ENCODE results near the gene GRAMD4. TPM values are rescaled to one million over a fixed set of nuclear protein-coding genes. Genes with fewer than 3 reads are reported as not detected.
A peak's percentile ranks its signal among the peaks of the same experiment; 100 is the strongest.

The GRAMD4 gene
- total and polyA plus RNA-seq, 2 donors (not counting 1 experiment from before 2014, with no cell fraction given): 17.0 to 88.1 TPM

DNA sequence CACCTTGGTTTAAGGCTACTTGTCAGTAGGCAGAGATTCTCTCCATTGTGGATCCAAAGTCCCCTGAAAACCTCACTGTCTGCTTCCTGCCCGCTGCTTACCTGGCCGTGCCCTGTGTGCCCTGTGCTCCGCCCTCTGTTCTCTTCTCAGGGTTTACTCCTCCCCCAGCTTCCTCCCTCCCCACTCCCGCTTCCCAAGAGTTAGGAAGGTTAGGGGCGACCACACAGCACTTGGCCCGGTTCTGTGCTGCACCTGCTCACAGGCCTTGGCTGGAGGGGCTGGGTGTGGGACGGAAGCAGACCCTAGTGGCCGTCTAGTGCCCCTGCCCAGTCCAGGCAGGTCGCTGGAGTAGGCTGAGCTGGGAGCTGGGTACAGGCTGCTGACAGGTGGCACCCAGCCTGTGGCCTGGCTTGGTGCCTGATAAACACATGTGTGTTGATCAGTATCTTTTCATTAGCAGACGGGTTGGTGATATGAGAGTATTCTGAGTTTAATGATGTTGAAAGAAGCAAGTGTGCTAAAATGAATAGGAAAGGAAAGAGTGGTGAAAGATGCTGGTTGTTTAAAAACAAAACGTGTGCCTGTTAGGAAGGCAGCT lies 40.5 kb downstream of the GRAMD4 start:
- H3K9ac ChIP-seq (ENCODE audit: low read length): no peak overlapping the region
- ChIA-PET POLR2A (interaction anchor here (0.6 kb wide), 1 partner anchor 61 kb away, joined by 3 read pairs; no protein-coding TSS in a partner anchor), CTCF (no interaction called here)
- H2AFZ ChIP-seq (ENCODE audit: insufficient read depth, low read depth, low read length, poor library complexity, severe bottlenecking): no peak overlapping the region
- H3K4me2 ChIP-seq (replicated peaks; ENCODE audit: low read depth, low read length, poor library complexity, severe bottlenecking): no peak overlapping the region
- Mint-ChIP-seq H3K27ac (no peak overlapping the region), H3K4me3 (no peak overlapping the region), H3K27me3 (no peaks in the 10 kb centered on the region), H3K9me3 (ENCODE audit: insufficient read depth) (no peaks in the 10 kb centered on the region), H3K4me1 (peaks cover 6% of the 10 kb centered on the region)
- 47% methylated on average over 8 of the region's 11 CpGs for WGBS (ENCODE audit: insufficient coverage)
- no peaks in the 10 kb centered on the region for H3K27me3 ChIP-seq (replicated peaks in 1 of 4; ENCODE audit: control extremely low read depth in 1 of 4, control insufficient read depth in 3 of 4, insufficient read depth in 4 of 4, low read length in 3 of 4)
- DNase-seq: no peak
- TF ChIP-seq, protein P1, sequence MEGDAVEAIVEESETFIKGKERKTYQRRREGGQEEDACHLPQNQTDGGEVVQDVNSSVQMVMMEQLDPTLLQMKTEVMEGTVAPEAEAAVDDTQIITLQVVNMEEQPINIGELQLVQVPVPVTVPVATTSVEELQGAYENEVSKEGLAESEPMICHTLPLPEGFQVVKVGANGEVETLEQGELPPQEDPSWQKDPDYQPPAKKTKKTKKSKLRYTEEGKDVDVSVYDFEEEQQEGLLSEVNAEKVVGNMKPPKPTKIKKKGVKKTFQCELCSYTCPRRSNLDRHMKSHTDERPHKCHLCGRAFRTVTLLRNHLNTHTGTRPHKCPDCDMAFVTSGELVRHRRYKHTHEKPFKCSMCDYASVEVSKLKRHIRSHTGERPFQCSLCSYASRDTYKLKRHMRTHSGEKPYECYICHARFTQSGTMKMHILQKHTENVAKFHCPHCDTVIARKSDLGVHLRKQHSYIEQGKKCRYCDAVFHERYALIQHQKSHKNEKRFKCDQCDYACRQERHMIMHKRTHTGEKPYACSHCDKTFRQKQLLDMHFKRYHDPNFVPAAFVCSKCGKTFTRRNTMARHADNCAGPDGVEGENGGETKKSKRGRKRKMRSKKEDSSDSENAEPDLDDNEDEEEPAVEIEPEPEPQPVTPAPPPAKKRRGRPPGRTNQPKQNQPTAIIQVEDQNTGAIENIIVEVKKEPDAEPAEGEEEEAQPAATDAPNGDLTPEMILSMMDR (IDR thresholded peaks at IDR 0.05): no peak
- no peak for TF ChIP-seq EZH2 (IDR thresholded peaks at IDR 0.05; ENCODE audit: borderline replicate concordance, insufficient read depth, low read depth, low read length, poor library complexity, severe bottlenecking)
- no peak overlapping the region for H3K27ac ChIP-seq (ENCODE audit: low read length in 2 of 2)
- peaks cover 78% of the 10 kb centered on the region for H4K20me1 ChIP-seq (ENCODE audit: control insufficient read depth, insufficient read depth, low read length, poor library complexity, severe bottlenecking)
- peaks cover 20% of the 10 kb centered on the region for H3K79me2 ChIP-seq (ENCODE audit: control insufficient read depth, insufficient read depth, low read length)
- no peaks in the 10 kb centered on the region for H3K9me3 ChIP-seq (ENCODE audit: control extremely low read depth in 1 of 3, control insufficient read depth in 2 of 3, insufficient read depth in 1 of 3, low read length in 2 of 3)
- no peaks in the 10 kb centered on the region for H3K4me1 ChIP-seq (ENCODE audit: control insufficient read depth in 2 of 2, insufficient read depth in 2 of 2, low read length in 2 of 2)
- no peak overlapping the region for H3K4me3 ChIP-seq (ENCODE audit: control extremely low read depth in 1 of 5, extremely low read depth in 1 of 5, insufficient read depth in 1 of 5, low read depth in 2 of 5, low read length in 4 of 5)
- no peak for ATAC-seq (ENCODE audit: low read depth)
- intact Hi-C loops (cut with micrococcal nuclease): no loop called here
- peaks cover 0 to 51% of the 10 kb centered on the region in 2 experiments for H3K36me3 ChIP-seq (replicated peaks in 1 of 2; ENCODE audit: control extremely low read depth in 1 of 2, control insufficient read depth in 1 of 2, extremely low read depth in 1 of 2, insufficient read depth in 2 of 2, low read length in 1 of 2)

DNA sequence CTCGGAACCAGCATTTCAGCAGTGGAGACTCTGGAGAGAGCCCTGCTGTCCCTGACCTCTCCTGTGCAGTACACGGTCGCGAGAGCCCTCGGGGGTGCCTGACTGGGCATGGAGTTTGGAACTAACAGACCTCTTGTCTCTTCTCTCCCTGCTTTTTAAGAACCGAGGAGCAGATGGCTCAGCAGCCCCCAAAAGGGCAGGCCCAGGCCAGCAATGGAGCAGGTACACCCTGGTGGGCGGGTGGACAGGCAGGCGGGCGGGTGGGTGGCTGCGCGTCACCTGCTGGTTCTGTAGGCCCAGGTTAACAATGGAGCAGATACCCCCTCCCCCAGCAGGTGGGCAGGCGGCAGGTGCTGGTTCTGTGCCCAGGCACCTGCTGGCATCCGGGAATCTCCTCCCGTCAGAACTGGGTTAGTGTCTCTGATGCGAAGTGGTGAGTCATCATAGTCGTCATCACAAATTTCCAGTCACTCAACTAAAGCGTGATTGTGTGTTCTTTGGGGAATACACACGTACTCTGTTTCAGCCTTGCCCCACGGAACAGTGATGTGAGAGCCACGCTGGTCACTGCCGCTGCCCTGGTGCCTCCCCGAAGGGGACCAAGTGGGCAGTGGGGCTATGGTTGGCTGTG lies 41.1 kb downstream of the GRAMD4 start:
- POLR2A ChIA-PET: interaction anchor here (0.6 kb wide), 1 partner anchor 62 kb away, joined by 3 read pairs; no protein-coding TSS in a partner anchor
- no peak overlapping the region for H3K4me2 ChIP-seq (replicated peaks; ENCODE audit: low read depth, low read length, poor library complexity, severe bottlenecking)
- CTCF ChIA-PET: no interaction called here
- H3K27me3 ChIP-seq (replicated peaks in 1 of 4; ENCODE audit: control extremely low read depth in 1 of 4, control insufficient read depth in 3 of 4, insufficient read depth in 4 of 4, low read length in 3 of 4): no peaks in the 10 kb centered on the region
- peaks cover 0 to 58% of the 10 kb centered on the region in 2 experiments for H3K36me3 ChIP-seq (replicated peaks in 1 of 2; ENCODE audit: control extremely low read depth in 1 of 2, control insufficient read depth in 1 of 2, extremely low read depth in 1 of 2, insufficient read depth in 2 of 2, low read length in 1 of 2)
- peaks cover 20% of the 10 kb centered on the region for H3K79me2 ChIP-seq (ENCODE audit: control insufficient read depth, insufficient read depth, low read length)
- no peak overlapping the region for H3K27ac ChIP-seq (ENCODE audit: low read length in 2 of 2)
- Mint-ChIP-seq H3K4me1 (peaks cover 6% of the 10 kb centered on the region), H3K4me3 (no peak overlapping the region), H3K27ac (no peak overlapping the region), H3K27me3 (no peaks in the 10 kb centered on the region), H3K9me3 (ENCODE audit: insufficient read depth) (no peaks in the 10 kb centered on the region)
- H2AFZ ChIP-seq (ENCODE audit: insufficient read depth, low read depth, low read length, poor library complexity, severe bottlenecking): no peak overlapping the region
- peaks cover 74% of the 10 kb centered on the region for H4K20me1 ChIP-seq (ENCODE audit: control insufficient read depth, insufficient read depth, low read length, poor library complexity, severe bottlenecking)
- no peaks in the 10 kb centered on the region for H3K9me3 ChIP-seq (ENCODE audit: control extremely low read depth in 1 of 3, control insufficient read depth in 2 of 3, insufficient read depth in 1 of 3, low read length in 2 of 3)
- TF ChIP-seq, protein P1 (IDR thresholded peaks at IDR 0.05): no peak
- TF ChIP-seq EZH2 (IDR thresholded peaks at IDR 0.05; ENCODE audit: borderline replicate concordance, insufficient read depth, low read depth, low read length, poor library complexity, severe bottlenecking): no peak
- ATAC-seq (ENCODE audit: low read depth) (peak; percentile 28), DNase-seq (no peak)
- WGBS (ENCODE audit: insufficient coverage): 81% methylated on average over 17 of the region's 22 CpGs
- H3K9ac ChIP-seq (ENCODE audit: low read length): no peak overlapping the region
- no peaks in the 10 kb centered on the region for H3K4me1 ChIP-seq (ENCODE audit: control insufficient read depth in 2 of 2, insufficient read depth in 2 of 2, low read length in 2 of 2)
- no peak overlapping the region for H3K4me3 ChIP-seq (ENCODE audit: control extremely low read depth in 1 of 5, extremely low read depth in 1 of 5, insufficient read depth in 1 of 5, low read depth in 2 of 5, low read length in 4 of 5)
- intact Hi-C loops (cut with micrococcal nuclease): no loop called here

Measured in B cell (primary cell).